SK-N-SH (cell line): ENCODE results near the gene SMPD4. TPM values are rescaled to one million over a fixed set of nuclear protein-coding genes. Genes with fewer than 3 reads are reported as not detected.
A peak's percentile ranks its signal among the peaks of the same experiment; 100 is the strongest.

Source experiments
- CTCF ChIA-PET: fragments of 300-600, 350-600 bp; formaldehyde crosslinking; extraction: SDS; loops from one replicate; lab custom pipeline; 2021; lab: Yijun Ruan, JAX
- POLR2A ChIA-PET: fragments of 350-600 bp; sonication (Branson Sonifier 250); formaldehyde crosslinking; extraction: SDS; loops from one replicate; lab custom pipeline; 2020; ENCODE audit warnings: antibody characterized with exemption, inconsistent platforms; lab: Yijun Ruan, JAX
- DNase-seq: peaks from one replicate; pipeline ENCODE4 v3.0.0; 2012
- H2AFZ ChIP-seq: fragments of 200-600 bp; sonication (generic); 2 replicates; pipeline ENCODE4 v1.8.1; 2016; ENCODE audit warnings: antibody characterized with exemption, mild to moderate bottlenecking, low read depth
- H3F3A ChIP-seq: fragments of 200-600 bp; sonication (generic); replicated peaks from 2 replicates; pipeline ENCODE3; 2016; ENCODE audit warnings: antibody characterized with exemption, mild to moderate bottlenecking; ENCODE audit not compliant: insufficient read depth
- H3K27ac ChIP-seq, 2 experiments: fragments of 200-500 bp in 1 of 2; fragments of 200-600 bp in 1 of 2; sonication (Bioruptor generic) in 1 of 2; sonication (generic), shearing (Covaris generic) in 1 of 2; 2 replicates each; pipeline versions ENCODE4 v1.5.1 to v1.6.1; 2014 to 2016; ENCODE audit warnings: low read depth in 2 of 2, inconsistent platforms in 1 of 2, low read length in 1 of 2, mild to moderate bottlenecking in 1 of 2, mixed read lengths in 1 of 2
- H3K27me3 ChIP-seq: fragments of 200-600 bp; sonication (generic), shearing (Covaris generic); 2 replicates; pipeline ENCODE4 v1.6.1; 2016; ENCODE audit warnings: mixed run types; ENCODE audit not compliant: insufficient read depth
- H3K36me3 ChIP-seq, 2 experiments: fragments of 200-500 bp in 1 of 2; fragments of 200-600 bp in 1 of 2; sonication (Bioruptor generic) in 1 of 2; sonication (generic) in 1 of 2; replicated peaks in 1 of 2; 2 replicates each; pipeline versions ENCODE3 to v1.5.1; 2014 to 2016; ENCODE audit warnings: low read length in 1 of 2, mild to moderate bottlenecking in 1 of 2; ENCODE audit not compliant: insufficient read depth in 2 of 2, control insufficient read depth in 1 of 2
- H3K4me1 ChIP-seq, 2 experiments: fragments of 200-500 bp in 1 of 2; fragments of 200-600 bp in 1 of 2; sonication (Bioruptor generic) in 1 of 2; sonication (generic), shearing (Covaris generic) in 1 of 2; 2 replicates each; pipeline versions ENCODE4 v1.5.1 to v1.6.1; 2014 to 2016; ENCODE audit warnings: low read depth in 1 of 2, low read length in 1 of 2, mixed run types in 1 of 2; ENCODE audit not compliant: insufficient read depth in 2 of 2, control insufficient read depth in 1 of 2
- H3K4me2 ChIP-seq: fragments of 200-600 bp; sonication (generic), shearing (Covaris generic); 2 replicates; pipeline ENCODE4 v1.6.1; 2017; ENCODE audit warnings: mixed run types
- H3K4me3 ChIP-seq, 2 experiments: fragments of 200-500 bp in 1 of 2; fragments of 200-600 bp in 1 of 2; sonication (Bioruptor generic) in 1 of 2; sonication (generic), shearing (Covaris generic) in 1 of 2; 2 replicates each; pipeline versions ENCODE4 v1.5.1 to v1.8.1; 2014 to 2016; ENCODE audit warnings: low read depth in 2 of 2, inconsistent platforms in 1 of 2, low read length in 1 of 2, mild to moderate bottlenecking in 1 of 2, mixed read lengths in 1 of 2, moderate library complexity in 1 of 2
- H3K79me2 ChIP-seq: fragments of 200-600 bp; sonication (generic); 2 replicates; pipeline ENCODE4 v1.8.1; 2017; ENCODE audit warnings: mild to moderate bottlenecking; ENCODE audit not compliant: insufficient read depth
- H3K9ac ChIP-seq: fragments of 200-600 bp; sonication (generic); 2 replicates; pipeline ENCODE4 v1.6.1; 2017; ENCODE audit warnings: mixed run types
- H3K9me2 ChIP-seq: fragments of 200-600 bp; sonication (generic); 2 replicates; pipeline ENCODE4 v1.6.1; 2017; ENCODE audit warnings: mixed run types
- H3K9me3 ChIP-seq: fragments of 200-600 bp; sonication (generic); 2 replicates; pipeline ENCODE4 v1.6.1; 2017; ENCODE audit warnings: mixed run types, mild to moderate bottlenecking, moderate library complexity
- H4K20me1 ChIP-seq: fragments of 200-600 bp; sonication (generic); 2 replicates; pipeline ENCODE4 v1.6.1; 2017; ENCODE audit warnings: mild to moderate bottlenecking, mixed run types; ENCODE audit not compliant: insufficient read depth
- ELF1 ChIP-seq: IDR thresholded peaks from 2 replicates; pipeline ENCODE4 v1.4.0; 2012
- FOSL2 ChIP-seq: IDR thresholded peaks from 2 replicates; pipeline ENCODE4 v1.4.0; 2012; ENCODE audit warnings: low read depth, mild to moderate bottlenecking, moderate library complexity, borderline replicate concordance
- FOXJ3 ChIP-seq: sonication (generic); formaldehyde crosslinking; IDR thresholded peaks from 2 replicates; pipeline ENCODE4 v1.5.1; 2020; ENCODE audit warnings: mild to moderate bottlenecking, missing genetic modification reagents
- FOXM1 ChIP-seq: IDR thresholded peaks from 2 replicates; pipeline ENCODE4 v1.4.0; 2012; ENCODE audit warnings: low read depth, mild to moderate bottlenecking
- GATA2 ChIP-seq: sonication (generic); formaldehyde crosslinking; IDR thresholded peaks from 2 replicates; pipeline ENCODE4 v1.5.0; 2020; ENCODE audit warnings: mild to moderate bottlenecking, missing genetic modification reagents
- JUND ChIP-seq: IDR thresholded peaks from 2 replicates; pipeline ENCODE4 v1.4.0; 2012
- MEF2A ChIP-seq: IDR thresholded peaks from 2 replicates; pipeline ENCODE4 v1.4.0; 2012; ENCODE audit warnings: low read depth, borderline replicate concordance
- MXI1 ChIP-seq: IDR thresholded peaks from 2 replicates; pipeline ENCODE4 v1.6.1; 2012; ENCODE audit warnings: mild to moderate bottlenecking, low read depth, low read length, improper control_type of control experiment
- POLR2AphosphoS5 ChIP-seq: IDR thresholded peaks from 2 replicates; pipeline ENCODE4 v1.6.1; 2012; ENCODE audit warnings: low read depth, low read length
- RCOR1 ChIP-seq: fragments of 150-350 bp; IDR thresholded peaks from 2 replicates; pipeline ENCODE4 v1.6.1; 2017; ENCODE audit warnings: antibody characterized with exemption, low read length
- SIN3A ChIP-seq: IDR thresholded peaks from 2 replicates; pipeline ENCODE4 v1.6.1; 2012; ENCODE audit warnings: low read depth, mild to moderate bottlenecking, low read length, moderate library complexity, borderline replicate concordance
- SMC3 ChIP-seq: IDR thresholded peaks from 2 replicates; pipeline ENCODE4 v1.6.1; 2012; ENCODE audit warnings: low read depth, low read length, improper control_type of control experiment
- TAF1 ChIP-seq: IDR thresholded peaks from 2 replicates; pipeline ENCODE4 v1.6.1; 2012; ENCODE audit warnings: low read depth, mild to moderate bottlenecking, low read length, moderate library complexity, borderline replicate concordance
- TCF12 ChIP-seq: IDR thresholded peaks from 2 replicates; pipeline ENCODE4 v1.4.0; 2012
- TEAD4 ChIP-seq: IDR thresholded peaks from 2 replicates; pipeline ENCODE4 v1.4.0; 2012; ENCODE audit warnings: mild to moderate bottlenecking, borderline replicate concordance; ENCODE audit not compliant: insufficient read depth
- YY1 ChIP-seq: IDR thresholded peaks from 2 replicates; pipeline ENCODE4 v1.4.0; 2012; ENCODE audit warnings: low read depth, mild to moderate bottlenecking
- WGBS: methylation state at CpG from one replicate; pipeline ENCODE4 v1.1.6; 2017; ENCODE audit warnings: low lambda C conversion rate; 5-methylcytosine and 5-hydroxymethylcytosine counted together
- polyA plus RNA-seq, 3 experiments: library from polyadenylated mRNA; depleted of rRNA; stranded (reverse); fragments of >200 nt; gene quantifications; 2 replicates each; pipeline ENCODE4 v1.2.3, GENCODE V29; 2012
- TF ChIP-seq, protein P1 (sequence below): IDR thresholded peaks from 2 replicates; pipeline ENCODE4 v1.6.1; 2012; ENCODE audit warnings: mild to moderate bottlenecking, low read depth, low read length, moderate library complexity
- TF ChIP-seq, protein P2 (sequence below): IDR thresholded peaks from 2 replicates; pipeline ENCODE4; 2012
- TF ChIP-seq, protein P3 (sequence below): fragments of 150-350 bp; IDR thresholded peaks from 2 replicates; pipeline ENCODE4 v1.6.1; 2017; ENCODE audit warnings: antibody characterized with exemption, low read length, low read depth, borderline replicate concordance
- TF ChIP-seq, protein P4 (sequence below): IDR thresholded peaks from 2 replicates; pipeline ENCODE4 v1.4.0; 2012; ENCODE audit warnings: low read depth, borderline replicate concordance
- TF ChIP-seq, protein P5 (sequence below): IDR thresholded peaks from 2 replicates; pipeline ENCODE4 v1.4.0; 2012; ENCODE audit warnings: low read depth

Gene SMPD4
- polyA plus RNA-seq, 1 of the 3 experiments (the other 2 are of a cell fraction) = 43.0 TPM

DNA sequence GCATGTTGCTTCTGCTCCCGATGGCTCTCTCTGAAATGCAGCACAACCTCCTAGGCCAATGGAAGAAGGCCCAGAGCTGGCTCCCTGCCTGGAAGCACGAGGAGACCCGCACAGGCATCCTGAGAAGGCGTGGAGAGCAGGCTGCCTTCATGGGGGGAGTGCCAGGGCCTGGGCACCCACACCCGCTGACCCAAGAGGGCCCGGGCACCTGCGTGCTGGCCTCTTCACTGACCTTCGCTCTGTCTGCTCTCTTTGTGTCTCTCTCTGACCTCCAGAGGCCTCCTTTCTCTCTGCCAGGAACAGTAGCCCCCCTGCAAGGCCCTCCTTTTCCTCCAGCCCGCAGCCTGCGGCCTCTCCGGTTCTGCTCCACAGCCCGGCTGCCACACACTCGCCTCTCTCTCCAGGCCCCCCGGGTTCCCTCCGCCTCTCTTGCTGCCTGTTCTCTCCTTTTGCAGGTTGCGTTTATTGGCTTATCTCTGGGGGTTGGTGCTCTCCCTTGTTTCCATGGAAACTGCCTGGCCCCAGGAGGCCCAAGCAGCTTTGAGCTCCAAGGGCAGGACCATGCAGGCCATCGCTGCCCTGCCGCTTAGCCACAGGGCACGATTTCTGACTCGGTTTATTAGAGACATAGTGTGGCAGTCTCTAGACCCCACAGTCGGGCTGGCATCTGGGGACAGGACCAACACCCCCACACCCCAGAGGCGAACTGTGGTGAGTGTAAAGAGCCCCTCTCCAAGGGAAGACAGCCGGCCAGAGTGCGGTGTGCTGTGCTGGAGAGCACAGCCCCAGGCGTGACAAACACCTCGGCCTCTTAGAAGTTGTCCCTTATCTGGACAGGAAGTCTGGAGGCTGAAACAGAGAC lies 2.3 kb upstream of the SMPD4 start:
- H3K27ac ChIP-seq = peak overlapping the region in 1 of 2 experiments; percentile 92; a peak in 2 of 4 replicates
- H3K27me3 ChIP-seq = no peaks in the 10 kb centered on the region
- H2AFZ ChIP-seq = no peak overlapping the region
- H3K9me2 ChIP-seq = no peaks in the 10 kb centered on the region
- CTCF ChIA-PET = interaction anchor here (1.0 to 11.1 kb wide), 4 partner anchors 78 to 247 kb away, joined by 3 to 113 read pairs (median 3); no protein-coding TSS in a partner anchor
- peak; percentile 76 for DNase-seq
- peak overlapping the region; percentile 88 for H3K4me2 ChIP-seq
- H3K36me3 ChIP-seq = peaks cover 0 to 6% of the 10 kb centered on the region in 2 experiments
- H3K9me3 ChIP-seq = no peaks in the 10 kb centered on the region
- TF ChIP-seq MXI1 (0 out of 2 replicates have a peak, but pooled peaks have one; percentile 16), JUND (no peak), FOXJ3 (CRISPR knock-in tag) (peak; percentile 65; the same call in 1 of the 2 replicates), POLR2AphosphoS5 (no peak), FOSL2 (no peak), SMC3 (peak; percentile 9; the same call in 1 of the 2 replicates), TCF12 (no peak), GATA2 (CRISPR knock-in tag) (peak; percentile 75), FOXM1 (no peak), TEAD4 (no peak), TAF1 (no peak), RCOR1 (no peak), SIN3A (no peak), MEF2A (no peak), YY1 (no peak), ELF1 (no peak)
- TF ChIP-seq, protein P1, sequence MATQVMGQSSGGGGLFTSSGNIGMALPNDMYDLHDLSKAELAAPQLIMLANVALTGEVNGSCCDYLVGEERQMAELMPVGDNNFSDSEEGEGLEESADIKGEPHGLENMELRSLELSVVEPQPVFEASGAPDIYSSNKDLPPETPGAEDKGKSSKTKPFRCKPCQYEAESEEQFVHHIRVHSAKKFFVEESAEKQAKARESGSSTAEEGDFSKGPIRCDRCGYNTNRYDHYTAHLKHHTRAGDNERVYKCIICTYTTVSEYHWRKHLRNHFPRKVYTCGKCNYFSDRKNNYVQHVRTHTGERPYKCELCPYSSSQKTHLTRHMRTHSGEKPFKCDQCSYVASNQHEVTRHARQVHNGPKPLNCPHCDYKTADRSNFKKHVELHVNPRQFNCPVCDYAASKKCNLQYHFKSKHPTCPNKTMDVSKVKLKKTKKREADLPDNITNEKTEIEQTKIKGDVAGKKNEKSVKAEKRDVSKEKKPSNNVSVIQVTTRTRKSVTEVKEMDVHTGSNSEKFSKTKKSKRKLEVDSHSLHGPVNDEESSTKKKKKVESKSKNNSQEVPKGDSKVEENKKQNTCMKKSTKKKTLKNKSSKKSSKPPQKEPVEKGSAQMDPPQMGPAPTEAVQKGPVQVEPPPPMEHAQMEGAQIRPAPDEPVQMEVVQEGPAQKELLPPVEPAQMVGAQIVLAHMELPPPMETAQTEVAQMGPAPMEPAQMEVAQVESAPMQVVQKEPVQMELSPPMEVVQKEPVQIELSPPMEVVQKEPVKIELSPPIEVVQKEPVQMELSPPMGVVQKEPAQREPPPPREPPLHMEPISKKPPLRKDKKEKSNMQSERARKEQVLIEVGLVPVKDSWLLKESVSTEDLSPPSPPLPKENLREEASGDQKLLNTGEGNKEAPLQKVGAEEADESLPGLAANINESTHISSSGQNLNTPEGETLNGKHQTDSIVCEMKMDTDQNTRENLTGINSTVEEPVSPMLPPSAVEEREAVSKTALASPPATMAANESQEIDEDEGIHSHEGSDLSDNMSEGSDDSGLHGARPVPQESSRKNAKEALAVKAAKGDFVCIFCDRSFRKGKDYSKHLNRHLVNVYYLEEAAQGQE = no peak
- TF ChIP-seq, protein P2, sequence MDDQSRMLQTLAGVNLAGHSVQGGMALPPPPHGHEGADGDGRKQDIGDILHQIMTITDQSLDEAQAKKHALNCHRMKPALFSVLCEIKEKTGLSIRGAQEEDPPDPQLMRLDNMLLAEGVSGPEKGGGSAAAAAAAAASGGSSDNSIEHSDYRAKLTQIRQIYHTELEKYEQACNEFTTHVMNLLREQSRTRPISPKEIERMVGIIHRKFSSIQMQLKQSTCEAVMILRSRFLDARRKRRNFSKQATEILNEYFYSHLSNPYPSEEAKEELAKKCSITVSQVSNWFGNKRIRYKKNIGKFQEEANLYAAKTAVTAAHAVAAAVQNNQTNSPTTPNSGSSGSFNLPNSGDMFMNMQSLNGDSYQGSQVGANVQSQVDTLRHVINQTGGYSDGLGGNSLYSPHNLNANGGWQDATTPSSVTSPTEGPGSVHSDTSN = no peak
- TF ChIP-seq, protein P3, sequence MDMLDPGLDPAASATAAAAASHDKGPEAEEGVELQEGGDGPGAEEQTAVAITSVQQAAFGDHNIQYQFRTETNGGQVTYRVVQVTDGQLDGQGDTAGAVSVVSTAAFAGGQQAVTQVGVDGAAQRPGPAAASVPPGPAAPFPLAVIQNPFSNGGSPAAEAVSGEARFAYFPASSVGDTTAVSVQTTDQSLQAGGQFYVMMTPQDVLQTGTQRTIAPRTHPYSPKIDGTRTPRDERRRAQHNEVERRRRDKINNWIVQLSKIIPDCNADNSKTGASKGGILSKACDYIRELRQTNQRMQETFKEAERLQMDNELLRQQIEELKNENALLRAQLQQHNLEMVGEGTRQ = no peak
- TF ChIP-seq, protein P4, sequence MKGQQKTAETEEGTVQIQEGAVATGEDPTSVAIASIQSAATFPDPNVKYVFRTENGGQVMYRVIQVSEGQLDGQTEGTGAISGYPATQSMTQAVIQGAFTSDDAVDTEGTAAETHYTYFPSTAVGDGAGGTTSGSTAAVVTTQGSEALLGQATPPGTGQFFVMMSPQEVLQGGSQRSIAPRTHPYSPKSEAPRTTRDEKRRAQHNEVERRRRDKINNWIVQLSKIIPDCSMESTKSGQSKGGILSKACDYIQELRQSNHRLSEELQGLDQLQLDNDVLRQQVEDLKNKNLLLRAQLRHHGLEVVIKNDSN = no peak
- TF ChIP-seq, protein P5, sequence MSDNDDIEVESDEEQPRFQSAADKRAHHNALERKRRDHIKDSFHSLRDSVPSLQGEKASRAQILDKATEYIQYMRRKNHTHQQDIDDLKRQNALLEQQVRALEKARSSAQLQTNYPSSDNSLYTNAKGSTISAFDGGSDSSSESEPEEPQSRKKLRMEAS = no peak
- peaks cover 0 to 28% of the 10 kb centered on the region in 2 experiments; a peak in 2 of 4 replicates for H3K4me1 ChIP-seq
- H3K4me3 ChIP-seq = peak overlapping the region in 1 of 2 experiments; percentile 95; a peak in 3 of 4 replicates
- 0 out of 2 replicates have a peak, but pooled peaks cover 2% of the 10 kb centered on the region for H4K20me1 ChIP-seq
- POLR2A ChIA-PET = interaction anchor here (0.6 to 2.4 kb wide), 6 partner anchors 159 to 1305 kb away, joined by 3 to 14 read pairs (median 3); partner anchors contain the start of gene IMP4
- H3K9ac ChIP-seq = peak overlapping the region; percentile 85
- no peaks in the 10 kb centered on the region for H3F3A ChIP-seq
- 68% methylated on average over 15 of the region's 26 CpGs for WGBS
- peaks cover 51% of the 10 kb centered on the region for H3K79me2 ChIP-seq
